Stomach (tissue), 9 donors: ENCODE data around the gene LGALS3BP. TPM values are rescaled to one million over a fixed set of nuclear protein-coding genes. Genes with fewer than 3 reads are reported as not detected.

ENCODE experiments used
- DNase-seq, 2 donors: peaks; one replicate each; pipeline versions ENCODE4 v3.0.0 to v3.0.0-alpha.2; 2013 to 2019
- H3K27ac ChIP-seq, 5 donors: fragments of 200-600 bp in 4 of 5; sonication (generic) in 4 of 5; one replicate each; pipeline ENCODE4 v1.5.1; 2013 to 2019; ENCODE audit warnings: mild to moderate bottlenecking in 1 of 5, moderate library complexity in 1 of 5
- H3K27me3 ChIP-seq, 3 donors: fragments of 200-600 bp; sonication (generic); one replicate each; pipeline ENCODE4 v1.5.1; 2017 to 2019; ENCODE audit warnings: mixed run types in 1 of 3
- H3K36me3 ChIP-seq, 4 donors: fragments of 200-600 bp; sonication (generic); 1 replicate in 3 of 4; 2 replicates in 1 of 4; pipeline ENCODE4 v1.5.1; 2016 to 2019
- H3K4me1 ChIP-seq, 4 donors: fragments of 200-600 bp; sonication (generic); one replicate each; pipeline ENCODE4 v1.5.1; 2016 to 2019
- H3K4me3 ChIP-seq, 4 donors: fragments of 200-600 bp; sonication (generic) in 3 of 4; one replicate each; pipeline ENCODE4 v1.5.1; 2016 to 2019; ENCODE audit warnings: mild to moderate bottlenecking in 1 of 4
- H3K9me3 ChIP-seq, 4 donors: fragments of 200-600 bp; sonication (generic); one replicate each; pipeline ENCODE4 v1.5.1; 2016 to 2019
- CTCF ChIP-seq, 7 experiments: fragments of 450-650 bp in 4 of 7; fragments of 200-600 bp in 3 of 7; sonication (generic) in 3 of 7; IDR thresholded peaks; one replicate each; pipeline ENCODE4 v1.5.1; 2016 to 2019; ENCODE audit warnings: antibody characterized with exemption in 7 of 7, control low read depth in 2 of 7, mild to moderate bottlenecking in 1 of 7
- EP300 ChIP-seq: sonication (generic); formaldehyde crosslinking; IDR thresholded peaks from one replicate; pipeline ENCODE4 v1.6.1; 2017; ENCODE audit warnings: antibody characterized with exemption
- POLR2A ChIP-seq, 4 donors: fragments of 450-650 bp; IDR thresholded peaks; one replicate each; pipeline ENCODE4 v1.6.1; 2016; ENCODE audit warnings: antibody characterized with exemption in 4 of 4, control low read depth in 2 of 4, mild to moderate bottlenecking in 1 of 4, moderate library complexity in 1 of 4
- POLR2AphosphoS5 ChIP-seq, 3 donors: sonication (generic); formaldehyde crosslinking; IDR thresholded peaks; one replicate each; pipeline ENCODE4 v1.6.1; 2016; ENCODE audit warnings: antibody characterized with exemption in 3 of 3
- WGBS, 5 donors: extraction: QIAGEN DNeasy Blood & Tissue Kit in 3 of 5; methylation state at CpG; one replicate each; pipeline versions ENCODE4 v1.1.5 to v1.1.7; 2013 to 2018; 5-methylcytosine and 5-hydroxymethylcytosine counted together
- intact Hi-C: fragments of 100-400 bp; cut with DNase I; formaldehyde crosslinking; loops from one replicate; pipeline ENCODE4 v1.15.1; 2023; ENCODE audit warnings: low total_unique reads
- polyA plus RNA-seq, 3 donors: library from polyadenylated mRNA; stranded (reverse); fragments of 200-250 nt; gene quantifications; one replicate each; pipeline ENCODE4 v1.2.3, GENCODE V29; 2013
- total RNA-seq, 5 donors: library from RNA; depleted of rRNA; stranded (reverse); fragments of >200 nt; gene quantifications; one replicate each; pipeline versions ENCODE4 v1.1.0 to v1.2.3, GENCODE V29; 2014 to 2016
- donor health status: healthy with polysubstance abuse.
- donor health status: Bipolar disorder and iron deficiency.
- donor health status: healthy.

Gene LGALS3BP
- total and polyA plus RNA-seq, 8 donors: 63.4 to 625 (median 192) TPM

- 39 to 56% (median 45%) methylated on average over 17 to 21 of the region's 21 CpGs for WGBS, 5 donors
- H3K4me1 ChIP-seq: peaks cover 43 to 72% (median 62%) of the 10 kb centered on the region in 4 donors
- peak overlapping the region; percentile 39 to 56 (median 41) for H3K4me3 ChIP-seq
- DNase-seq: peak in 1 of 2 donors; percentile 44
- intact Hi-C loops: no loop called here
- TF ChIP-seq POLR2AphosphoS5 (IDR thresholded peaks at IDR 0.05) (no peak), CTCF (IDR thresholded peaks at IDR 0.05) (no peak), EP300 (no peak), POLR2A (IDR thresholded peaks at IDR 0.05) (no peak)
- peaks cover 0 to 17% (median 9%) of the 10 kb centered on the region in 4 donors for H3K36me3 ChIP-seq
- no peaks in the 10 kb centered on the region for H3K27me3 ChIP-seq
- no peaks in the 10 kb centered on the region for H3K9me3 ChIP-seq
- H3K27ac ChIP-seq: peak overlapping the region; percentile 28 to 89 (median 80)
Observed at GRCh38 chr17:78977997-78978973, 1.4 kb downstream of the LGALS3BP start.

- WGBS, 5 donors: 37 to 57% (median 47%) methylated on average over 8 of the region's 8 CpGs
- peaks cover 0 to 22% (median 14%) of the 10 kb centered on the region in 4 donors for H3K36me3 ChIP-seq
- H3K27ac ChIP-seq: peak overlapping the region; percentile 28 to 89 (median 80)
- intact Hi-C loops: no loop called here
- H3K4me3 ChIP-seq: peak overlapping the region in 3 of 4 donors; percentile 39 to 56 (median 42)
- DNase-seq: no peak
- TF ChIP-seq POLR2AphosphoS5 (IDR thresholded peaks at IDR 0.05) (no peak), CTCF (IDR thresholded peaks at IDR 0.05) (no peak), EP300 (no peak), POLR2A (IDR thresholded peaks at IDR 0.05) (no peak)
- H3K9me3 ChIP-seq: no peaks in the 10 kb centered on the region
- H3K4me1 ChIP-seq: peaks cover 43 to 76% (median 62%) of the 10 kb centered on the region in 4 donors
- H3K27me3 ChIP-seq: no peaks in the 10 kb centered on the region
Observed at GRCh38 chr17:78977681-78977943, 2.1 kb downstream of the LGALS3BP start.

DNA sequence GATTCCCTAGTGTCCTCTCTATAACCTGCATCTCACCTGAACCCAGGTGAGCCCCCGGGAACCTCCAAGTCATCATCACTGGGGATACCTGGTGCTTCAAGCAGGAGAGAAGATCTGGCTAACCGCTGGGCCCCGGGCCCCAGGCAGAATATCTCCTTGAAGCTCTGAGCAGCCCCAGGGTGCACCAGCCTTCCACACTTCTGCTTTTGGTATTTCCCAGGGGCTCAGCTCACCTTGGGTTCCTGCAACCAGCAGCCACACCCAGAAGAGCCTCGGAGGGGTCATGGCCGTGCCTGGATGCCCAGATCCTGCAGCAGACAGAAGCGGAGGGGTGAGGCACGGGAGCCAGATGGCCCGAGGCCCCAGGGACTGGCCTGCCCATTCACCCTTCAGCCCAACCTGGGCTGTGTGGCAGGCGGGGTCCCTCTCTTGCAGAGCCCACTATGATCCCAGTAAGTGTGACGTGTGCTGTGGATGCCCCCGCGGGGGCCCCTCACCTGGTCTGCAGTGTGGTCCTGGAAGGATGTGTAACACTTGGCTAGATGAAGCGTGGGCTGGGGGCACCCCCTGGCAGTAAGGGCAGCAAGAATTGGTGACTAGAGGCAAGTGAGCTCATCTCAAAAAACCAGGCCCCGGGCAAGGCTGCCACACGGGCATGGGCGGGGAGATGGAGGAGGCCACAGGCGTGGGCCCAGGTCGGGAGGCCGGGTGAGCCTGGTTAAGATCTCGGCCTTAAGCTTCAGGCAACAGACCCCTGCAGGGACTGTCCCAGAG lies 2.6 kb downstream of the LGALS3BP start:
- Histone ChIP-seq H3K27me3 (no peaks in the 10 kb centered on the region), H3K9me3 (no peaks in the 10 kb centered on the region), H3K36me3 (peaks cover 0 to 27% (median 19%) of the 10 kb centered on the region in 4 donors), H3K4me3 (peak overlapping the region in 3 of 4 donors; percentile 39 to 56 (median 42)), H3K4me1 (peaks cover 43 to 76% (median 63%) of the 10 kb centered on the region in 4 donors), H3K27ac (peak overlapping the region; percentile 28 to 89 (median 80))
- WGBS, 5 donors: 48 to 68% (median 62%) methylated on average over 10 to 20 of the region's 20 CpGs
- TF ChIP-seq CTCF (IDR thresholded peaks at IDR 0.05) (no peak), EP300 (no peak), POLR2A (IDR thresholded peaks at IDR 0.05) (no peak), POLR2AphosphoS5 (IDR thresholded peaks at IDR 0.05) (no peak)
- no peak for DNase-seq
- intact Hi-C loops: no loop called here
